Naive thymus-derived CD4-positive, alpha-beta T cell (primary cell): ENCODE data around the gene DHRS1. TPM values are rescaled to one million over a fixed set of nuclear protein-coding genes. Genes with fewer than 3 reads are reported as not detected.

Source experiments
- ATAC-seq: fragments of 150-1000 bp; cut with Tn5 transposase; 2 replicates; pipeline ENCODE4 v1.10.0; 2021; ENCODE audit warnings: mild to moderate bottlenecking, moderate library complexity
- CTCF ChIA-PET: fragments of 350-600 bp; sonication (Branson Sonifier 250); formaldehyde crosslinking; loops from one replicate; lab custom pipeline; 2021; ENCODE audit warnings: antibody characterized with exemption; lab: Charles Lee
- POLR2A ChIA-PET: fragments of 350-600 bp; sonication (Branson Sonifier 250); formaldehyde crosslinking; loops from one replicate; lab custom pipeline; 2021; ENCODE audit warnings: antibody characterized with exemption, inconsistent platforms; lab: Charles Lee
- DNase-seq, 9 donors: peaks; one replicate each; pipeline versions ENCODE4 v3.0.0 to v3.0.0-alpha.2; 2020 to 2022; ENCODE audit warnings: mixed read lengths in 1 of 9
- H3K27ac ChIP-seq: one replicate; pipeline ENCODE4 v1.7.0; 2013; ENCODE audit warnings: mild to moderate bottlenecking, low read depth, low read length, moderate library complexity
- H3K27me3 ChIP-seq, 2 donors: one replicate each; pipeline ENCODE4 v1.7.0; 2013; ENCODE audit warnings: low read length in 2 of 2, mild to moderate bottlenecking in 2 of 2, moderate library complexity in 2 of 2; ENCODE audit not compliant: control insufficient read depth in 2 of 2, insufficient read depth in 2 of 2
- H3K36me3 ChIP-seq, 3 experiments: 1 replicate in 2 of 3; 2 replicates in 1 of 3; pipeline ENCODE4 v1.7.0; 2013; ENCODE audit warnings: low read length in 3 of 3, mild to moderate bottlenecking in 3 of 3, moderate library complexity in 1 of 3; ENCODE audit not compliant: insufficient read depth in 3 of 3, control insufficient read depth in 2 of 3
- H3K4me1 ChIP-seq, 2 donors: one replicate each; pipeline ENCODE4 v1.7.0; 2013; ENCODE audit warnings: low read length in 2 of 2, mild to moderate bottlenecking in 2 of 2, moderate library complexity in 1 of 2; ENCODE audit not compliant: control insufficient read depth in 2 of 2, insufficient read depth in 2 of 2
- H3K4me3 ChIP-seq: 2 replicates; pipeline ENCODE4 v1.7.0; 2013; ENCODE audit warnings: mild to moderate bottlenecking, low read length
- H3K9me3 ChIP-seq, 3 experiments: 1 replicate in 2 of 3; 2 replicates in 1 of 3; pipeline ENCODE4 v1.7.0; 2013; ENCODE audit warnings: low read length in 3 of 3; ENCODE audit not compliant: control insufficient read depth in 2 of 3
- H3K27ac Mint-ChIP-seq, 9 donors: one replicate each; pipeline ENCODE4 v1.8.0; 2020 to 2022; ENCODE audit warnings: mixed read lengths in 9 of 9, mild to moderate bottlenecking in 8 of 9, moderate library complexity in 5 of 9, inconsistent platforms in 2 of 9
- H3K27me3 Mint-ChIP-seq, 5 donors: one replicate each; pipeline ENCODE4 v1.8.0; 2021 to 2022; ENCODE audit warnings: mixed read lengths in 5 of 5, mild to moderate bottlenecking in 1 of 5
- H3K36me3 Mint-ChIP-seq, 5 donors: one replicate each; pipeline ENCODE4 v1.8.0; 2020 to 2022; ENCODE audit warnings: mixed read lengths in 5 of 5, mild to moderate bottlenecking in 3 of 5, inconsistent platforms in 1 of 5
- H3K4me1 Mint-ChIP-seq, 7 donors: one replicate each; pipeline ENCODE4 v1.8.0; 2020 to 2022; ENCODE audit warnings: mixed read lengths in 7 of 7, mild to moderate bottlenecking in 3 of 7, inconsistent platforms in 1 of 7
- H3K4me3 Mint-ChIP-seq, 10 donors: one replicate each; pipeline ENCODE4 v1.8.0; 2020 to 2022; ENCODE audit warnings: mild to moderate bottlenecking in 10 of 10, mixed read lengths in 10 of 10, moderate library complexity in 6 of 10, inconsistent platforms in 2 of 10
- H3K9me3 Mint-ChIP-seq, 11 donors: one replicate each; pipeline ENCODE4 v1.8.0; 2020 to 2022; ENCODE audit warnings: mixed read lengths in 11 of 11, mild to moderate bottlenecking in 4 of 11, inconsistent platforms in 1 of 11, moderate library complexity in 1 of 11
- intact Hi-C, 2 donors: fragments of 100-400 bp; cut with micrococcal nuclease; formaldehyde crosslinking; loops; one replicate each; pipeline ENCODE4 v1.15.1; 2023
- polyA plus RNA-seq, 2 donors: library from polyadenylated mRNA; unstranded; fragments of 300-500 nt; fragmentation: Illumina TruSeq; gene quantifications; one replicate each; pipeline ENCODE4 v1.2.3, GENCODE V29; 2021
- total RNA-seq, 6 experiments: library from RNA in 5 of 6; stranded (reverse) in 5 of 6; gene quantifications; 1 replicate in 5 of 6; 2 replicates in 1 of 6; pipeline ENCODE4 v1.2.3 and lab custom pipeline; 2021 to 2026

The DHRS1 gene
- total and polyA plus RNA-seq, 7 experiments from 2014 or later: 21.3 to 38.4 (median 33.3) TPM

DNA sequence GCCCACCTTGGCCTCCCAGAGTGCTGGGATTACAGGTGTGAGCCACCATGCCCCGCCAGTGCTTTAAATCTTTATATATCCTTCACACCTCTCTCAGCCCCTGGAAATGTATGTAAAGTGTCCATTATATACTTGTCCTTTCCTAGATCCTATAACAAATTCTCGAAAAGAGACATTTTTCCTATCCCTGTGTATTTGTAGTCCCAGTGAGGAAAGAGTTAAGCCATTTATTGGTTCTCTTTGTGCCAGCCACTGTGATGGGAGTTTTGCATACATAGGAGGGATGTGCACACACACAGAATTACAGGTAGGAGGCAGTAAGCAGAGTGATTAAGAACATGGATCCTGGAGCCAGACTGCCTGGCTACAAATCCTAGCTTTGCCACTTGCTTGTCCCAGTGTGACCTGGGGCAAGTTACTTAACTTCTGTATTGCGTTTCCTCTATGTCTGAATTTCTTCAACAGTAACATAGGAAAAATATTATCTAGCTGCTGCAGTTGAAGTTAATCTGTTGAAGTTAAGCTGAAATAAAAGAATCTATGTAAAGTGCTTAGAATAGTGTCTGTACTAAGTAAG is 26.1 kb downstream of the DHRS1 start:
- Histone ChIP-seq H3K9me3 (no peaks in the 10 kb centered on the region), H3K27me3 (no peaks in the 10 kb centered on the region), H3K4me1 (peaks cover 17 to 23% of the 10 kb centered on the region in 2 donors), H3K4me3 (no peak overlapping the region), H3K27ac (peak overlapping the region; percentile 98), H3K36me3 (peaks cover 0 to 14% (median 0%) of the 10 kb centered on the region in 3 experiments)
- ATAC-seq: no peak
- Mint-ChIP-seq H3K27ac (peak overlapping the region; percentile 75 to 100 (median 97)), H3K4me3 (peak overlapping the region in 7 of 10 donors; percentile 24 to 84 (median 36)), H3K9me3 (peaks cover 0 to under 1% (median 0%) of the 10 kb centered on the region in 11 donors), H3K27me3 (no peaks in the 10 kb centered on the region), H3K36me3 (peaks cover 0 to 9% (median 0%) of the 10 kb centered on the region in 5 donors), H3K4me1 (peaks cover 39 to 59% (median 50%) of the 10 kb centered on the region in 7 donors)
- ChIA-PET POLR2A (interaction anchor here (0.7 to 1.2 kb wide), 10 partner anchors 27 to 159 kb away, joined by 3 to 5 read pairs (median 4); partner anchors contain the start of genes DCAF11, GMPR2, KHNYN and LTB4R), CTCF (interaction anchor here (0.7 to 1.4 kb wide), 5 partner anchors 21 to 209 kb away, joined by 3 to 4 read pairs (median 4); partner anchors contain the start of genes CIDEB and IRF9)
- no peak for DNase-seq
- intact Hi-C loops: loop anchor here (5.0 kb wide), 2 partner anchors 39 to 706 kb away; partner anchors contain the start of genes AP1G2 (in 1 of the 2), LTB4R (in 1 of the 2) and LTB4R2 (in 1 of the 2)

DNA sequence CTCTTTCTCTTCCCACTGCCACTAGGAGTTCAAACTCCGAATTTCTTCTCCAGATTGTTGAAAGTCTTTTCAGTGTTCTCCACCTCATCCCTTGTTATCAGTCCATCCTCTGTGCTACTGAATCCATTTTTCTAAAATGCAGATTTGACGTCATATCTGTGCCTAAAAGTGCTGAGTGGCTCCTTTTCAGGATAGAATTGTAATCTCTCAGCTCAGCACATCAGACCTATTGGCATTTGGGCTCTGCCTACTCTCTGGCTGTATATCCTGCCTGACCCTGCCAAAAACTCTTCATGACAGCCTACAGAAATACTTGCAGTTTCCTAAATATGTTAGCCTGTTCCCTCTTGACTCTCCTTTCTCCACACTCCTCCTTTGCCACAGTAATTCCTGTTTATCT is 27.1 kb downstream of the DHRS1 start:
- H3K9me3 Mint-ChIP-seq: no peaks in the 10 kb centered on the region
- Histone ChIP-seq H3K9me3 (no peaks in the 10 kb centered on the region), H3K36me3 (peaks cover 0 to 23% (median 0%) of the 10 kb centered on the region in 3 experiments), H3K27me3 (no peaks in the 10 kb centered on the region), H3K4me3 (no peak overlapping the region), H3K4me1 (peaks cover 17 to 23% of the 10 kb centered on the region in 2 donors), H3K27ac (peak overlapping the region; percentile 98)
- ATAC-seq (no peak), DNase-seq (no peak)
- no peaks in the 10 kb centered on the region for H3K27me3 Mint-ChIP-seq
- peak overlapping the region; percentile 93 to 100 (median 98) for H3K27ac Mint-ChIP-seq
- ChIA-PET CTCF (interaction anchor here (1.3 to 4.0 kb wide), 6 partner anchors 25 to 57 kb away, joined by 3 to 24 read pairs (median 6); partner anchors contain the start of genes DHRS1, MDP1, NOP9 and TINF2), POLR2A (interaction anchor here (0.6 to 4.8 kb wide), 11 partner anchors 9 to 165 kb away, joined by 3 to 87 read pairs (median 5); partner anchors contain the start of genes CHMP4A, CIDEB, DHRS1 and LTB4R)
- intact Hi-C loops: loop anchor here (5.0 kb wide), 2 partner anchors 40 to 705 kb away; partner anchors contain the start of genes AP1G2 (in 1 of the 2), LTB4R (in 1 of the 2) and LTB4R2 (in 1 of the 2)
- H3K4me3 Mint-ChIP-seq: peak overlapping the region; percentile 63 to 92 (median 80)
- H3K4me1 Mint-ChIP-seq: peaks cover 34 to 55% (median 45%) of the 10 kb centered on the region in 7 donors
- H3K36me3 Mint-ChIP-seq: peaks cover 0 to 9% (median under 1%) of the 10 kb centered on the region in 5 donors

DNA sequence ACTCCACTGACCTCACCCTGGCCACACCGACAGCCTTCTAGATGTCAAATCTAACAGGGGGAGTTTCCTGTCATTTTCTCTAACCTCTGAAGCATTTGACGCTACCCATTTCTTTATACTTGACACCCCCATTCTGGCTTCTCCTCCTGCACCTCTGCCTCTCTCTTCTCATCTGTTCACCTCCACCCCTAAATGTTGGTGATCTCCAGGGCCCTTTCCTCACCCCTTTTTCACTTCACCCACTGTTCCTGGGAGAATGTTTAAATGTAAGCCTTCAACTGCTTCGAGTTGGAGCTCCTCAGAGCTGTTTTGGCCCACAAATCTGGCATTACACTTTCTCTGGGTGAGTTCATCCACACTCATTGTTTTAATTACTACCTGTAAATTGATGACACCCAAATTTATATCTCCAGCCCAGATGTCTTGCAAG is 27.7 kb downstream of the DHRS1 start:
- ATAC-seq: no peak
- H3K4me1 Mint-ChIP-seq: peaks cover 32 to 53% (median 48%) of the 10 kb centered on the region in 7 donors

DNA sequence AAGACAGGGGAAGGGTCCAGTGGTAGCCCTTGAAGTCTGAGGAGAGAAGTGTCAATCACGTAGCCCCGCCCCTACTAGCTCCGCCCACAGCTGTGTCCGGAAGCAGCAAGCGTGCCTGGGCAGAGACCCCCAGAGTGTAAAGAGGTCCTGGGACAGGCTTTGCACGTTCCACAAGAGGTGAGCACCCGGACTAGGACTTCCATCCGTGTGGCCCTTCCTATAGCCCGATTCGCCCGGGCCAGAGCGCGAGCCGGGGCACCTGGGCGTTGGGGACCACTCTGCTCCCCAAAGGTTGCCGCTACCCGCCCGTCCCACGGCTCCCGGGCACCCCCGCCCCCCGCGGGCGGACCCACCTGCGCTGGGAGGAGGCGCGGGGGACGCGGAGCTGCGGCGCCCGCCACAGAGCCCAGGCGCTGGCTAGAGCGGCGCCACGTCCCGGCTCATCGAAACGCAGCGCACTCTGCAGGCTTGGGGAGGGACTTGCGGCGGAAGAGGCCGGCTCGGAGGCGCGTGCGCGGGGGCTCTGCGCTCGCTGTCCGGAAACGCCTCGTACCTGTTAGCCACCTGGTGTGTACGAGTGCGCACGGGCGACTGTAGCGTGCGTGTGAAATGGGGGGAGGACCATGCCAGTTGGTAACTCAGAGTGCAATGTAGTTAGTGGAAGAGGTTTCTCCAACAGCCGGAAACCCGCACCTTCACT is 28.3 kb downstream of the DHRS1 start, which contains the start of gene RABGGTA:
TSS of gene RABGGTA (minus strand) at position 464 of the 700 bp plus-strand sequence. CDS start 482 bp downstream, outside the sequence.
- intact Hi-C loops: loop anchor here (1.0 to 5.0 kb wide), 21 partner anchors 8 to 950 kb away; partner anchors contain the start of genes DHRS1 (in 2 of the 2), GMPR2 (in 2 of the 2), IPO4 (in 2 of the 2) and LTB4R2 (in 2 of the 2)
- H3K36me3 Mint-ChIP-seq: peaks cover 6 to 19% (median 12%) of the 10 kb centered on the region in 5 donors
- peak within 1 kb of the TSS; percentile 93 to 100 (median 98) for H3K27ac Mint-ChIP-seq
- peak within 1 kb of the TSS; percentile 98 for H3K27ac ChIP-seq
- CTCF ChIA-PET: interaction anchor here (0.6 to 4.0 kb wide), 13 partner anchors 26 to 1342 kb away, joined by 3 to 24 read pairs (median 3); partner anchors contain the start of genes MDP1 and TINF2
- H3K36me3 ChIP-seq: peaks cover 0 to 35% (median 0%) of the 10 kb centered on the region in 3 experiments
- no peaks in the 10 kb centered on the region for H3K9me3 ChIP-seq
- H3K4me1 Mint-ChIP-seq: peaks cover 30 to 52% (median 46%) of the 10 kb centered on the region in 7 donors
- no peaks in the 10 kb centered on the region for H3K27me3 ChIP-seq
- no peaks in the 10 kb centered on the region for H3K27me3 Mint-ChIP-seq
- H3K4me3 Mint-ChIP-seq: peak within 1 kb of the TSS; percentile 79 to 95 (median 92)
- peaks cover 17 to 23% of the 10 kb centered on the region in 2 donors for H3K4me1 ChIP-seq
- POLR2A ChIA-PET: interaction anchor here (0.6 to 4.8 kb wide), 27 partner anchors 8 to 166 kb away, joined by 3 to 87 read pairs (median 5); partner anchors contain the start of genes CHMP4A, CIDEB, DHRS1 and EMC9
- ATAC-seq (peak; percentile 91), DNase-seq (peak; percentile 87 to 97 (median 96))
- H3K9me3 Mint-ChIP-seq: no peaks in the 10 kb centered on the region
- peak within 1 kb of the TSS; percentile 80 for H3K4me3 ChIP-seq

More for the DNA sequence above, 27.7 kb downstream of the DHRS1 start:
- intact Hi-C loops: loop anchor here (1.0 to 5.0 kb wide), 21 partner anchors 7 to 951 kb away; partner anchors contain the start of genes DHRS1 (in 2 of the 2), GMPR2 (in 2 of the 2), IPO4 (in 2 of the 2) and LTB4R2 (in 2 of the 2)
- no peak for DNase-seq
- peak overlapping the region; percentile 93 to 100 (median 98) for H3K27ac Mint-ChIP-seq
- H3K4me3 Mint-ChIP-seq: peak overlapping the region; percentile 76 to 95 (median 86)
- H3K9me3 Mint-ChIP-seq: no peaks in the 10 kb centered on the region
- H3K27me3 Mint-ChIP-seq: no peaks in the 10 kb centered on the region
- Histone ChIP-seq H3K27ac (peak overlapping the region; percentile 98), H3K27me3 (no peaks in the 10 kb centered on the region), H3K4me3 (peak overlapping the region; percentile 16), H3K36me3 (peaks cover 0 to 29% (median 0%) of the 10 kb centered on the region in 3 experiments), H3K9me3 (no peaks in the 10 kb centered on the region), H3K4me1 (peaks cover 17 to 23% of the 10 kb centered on the region in 2 donors)
- ChIA-PET POLR2A (interaction anchor here (0.6 to 4.8 kb wide), 20 partner anchors 8 to 165 kb away, joined by 3 to 87 read pairs (median 5); partner anchors contain the start of genes CHMP4A, CIDEB, DHRS1 and EMC9), CTCF (interaction anchor here (1.3 to 4.0 kb wide), 8 partner anchors 25 to 61 kb away, joined by 3 to 24 read pairs (median 6); partner anchors contain the start of genes DHRS1, MDP1, NOP9 and TINF2)
- peaks cover 5 to 14% (median 6%) of the 10 kb centered on the region in 5 donors for H3K36me3 Mint-ChIP-seq

DNA sequence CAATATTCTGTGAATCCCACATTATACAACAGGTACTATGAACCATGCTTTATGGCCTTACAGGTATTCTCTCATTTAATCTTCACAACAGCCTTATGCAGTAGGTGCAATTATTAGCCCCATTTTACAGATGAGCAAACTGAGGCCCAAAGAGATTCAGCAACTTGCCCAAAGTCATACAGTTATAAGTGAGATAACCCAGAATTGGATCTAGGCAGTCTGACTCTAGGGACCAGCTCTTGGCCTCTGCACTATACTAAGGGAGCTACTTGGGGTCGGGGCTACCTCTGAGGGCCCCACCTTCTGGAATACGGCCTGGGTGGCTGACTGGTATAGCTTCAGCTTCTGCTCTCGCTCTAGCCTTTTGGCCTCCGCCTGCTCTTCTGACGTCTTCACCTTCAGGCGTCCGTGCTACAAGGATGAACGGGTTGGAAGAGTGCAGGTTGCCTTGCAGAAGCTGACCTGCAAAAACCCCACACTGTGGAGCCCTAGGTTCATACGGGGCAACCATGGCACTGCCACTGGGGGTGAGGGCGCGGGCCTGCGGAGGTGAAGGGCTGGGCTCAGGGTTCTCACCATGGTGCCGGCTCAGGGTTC is 28.9 kb downstream of the DHRS1 start:
- ChIA-PET CTCF (interaction anchor here (0.6 to 4.0 kb wide), 11 partner anchors 26 to 1341 kb away, joined by 3 to 24 read pairs (median 4); partner anchors contain the start of gene TINF2), POLR2A (interaction anchor here (0.6 to 4.8 kb wide), 24 partner anchors 9 to 164 kb away, joined by 3 to 87 read pairs (median 5); partner anchors contain the start of genes CHMP4A, CIDEB, DHRS1 and EMC9)
- no peak for ATAC-seq
- H3K4me1 ChIP-seq: peaks cover 17 to 23% of the 10 kb centered on the region in 2 donors
- H3K4me3 ChIP-seq: peak overlapping the region; percentile 80
- peaks cover 0 to 41% (median 0%) of the 10 kb centered on the region in 3 experiments for H3K36me3 ChIP-seq
- peak overlapping the region; percentile 98 for H3K27ac ChIP-seq
- Mint-ChIP-seq H3K27me3 (no peaks in the 10 kb centered on the region), H3K4me3 (peak overlapping the region; percentile 79 to 95 (median 92)), H3K9me3 (no peaks in the 10 kb centered on the region), H3K27ac (peak overlapping the region; percentile 93 to 100 (median 97)), H3K36me3 (peaks cover 6 to 21% (median 15%) of the 10 kb centered on the region in 5 donors), H3K4me1 (peaks cover 30 to 52% (median 46%) of the 10 kb centered on the region in 7 donors)
- intact Hi-C loops: loop anchor here (1.0 to 5.0 kb wide), 21 partner anchors 9 to 949 kb away; partner anchors contain the start of genes DHRS1 (in 2 of the 2), GMPR2 (in 2 of the 2), IPO4 (in 2 of the 2) and LTB4R2 (in 2 of the 2)
- H3K9me3 ChIP-seq: no peaks in the 10 kb centered on the region
- no peak for DNase-seq
- H3K27me3 ChIP-seq: no peaks in the 10 kb centered on the region
